Esophagus squamous epithelium (tissue), 4 donors: ENCODE results near the gene OR5B12.

Experiments
- POLR2A ChIP-seq, 4 donors: fragments of 450-650 bp; IDR thresholded peaks; one replicate each; pipeline ENCODE4 v1.6.1; 2017; ENCODE audit warnings: antibody characterized with exemption in 4 of 4, mild to moderate bottlenecking in 4 of 4, moderate library complexity in 3 of 4
- TF ChIP-seq, protein P1 (sequence below), 6 experiments: fragments of 450-650 bp in 4 of 6; fragments of 200-600 bp in 2 of 6; sonication (generic) in 2 of 6; IDR thresholded peaks; one replicate each; pipeline ENCODE4 v1.5.1; 2016 to 2019; ENCODE audit warnings: antibody characterized with exemption in 6 of 6, mild to moderate bottlenecking in 4 of 6, moderate library complexity in 4 of 6

DNA sequence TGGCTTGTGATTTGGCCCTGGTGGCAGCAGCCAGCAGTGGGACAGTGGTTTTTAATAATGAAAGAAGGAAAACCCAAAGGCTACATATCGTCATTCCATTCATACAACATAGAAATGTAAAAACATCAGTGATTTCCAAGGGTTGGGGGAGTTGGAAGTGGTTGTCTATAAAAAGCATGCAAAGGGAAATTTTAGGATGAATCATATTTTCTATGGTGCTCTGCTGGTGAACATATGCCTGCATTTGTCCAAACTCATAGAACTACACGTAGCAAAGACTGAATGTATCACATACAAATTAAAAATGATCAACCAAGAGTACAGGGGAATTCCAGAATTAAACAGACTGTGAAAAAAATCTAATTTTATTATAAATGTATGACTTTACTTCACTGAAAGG is 46.5 kb downstream of the OR5B12 start:
- TF ChIP-seq, protein P1, sequence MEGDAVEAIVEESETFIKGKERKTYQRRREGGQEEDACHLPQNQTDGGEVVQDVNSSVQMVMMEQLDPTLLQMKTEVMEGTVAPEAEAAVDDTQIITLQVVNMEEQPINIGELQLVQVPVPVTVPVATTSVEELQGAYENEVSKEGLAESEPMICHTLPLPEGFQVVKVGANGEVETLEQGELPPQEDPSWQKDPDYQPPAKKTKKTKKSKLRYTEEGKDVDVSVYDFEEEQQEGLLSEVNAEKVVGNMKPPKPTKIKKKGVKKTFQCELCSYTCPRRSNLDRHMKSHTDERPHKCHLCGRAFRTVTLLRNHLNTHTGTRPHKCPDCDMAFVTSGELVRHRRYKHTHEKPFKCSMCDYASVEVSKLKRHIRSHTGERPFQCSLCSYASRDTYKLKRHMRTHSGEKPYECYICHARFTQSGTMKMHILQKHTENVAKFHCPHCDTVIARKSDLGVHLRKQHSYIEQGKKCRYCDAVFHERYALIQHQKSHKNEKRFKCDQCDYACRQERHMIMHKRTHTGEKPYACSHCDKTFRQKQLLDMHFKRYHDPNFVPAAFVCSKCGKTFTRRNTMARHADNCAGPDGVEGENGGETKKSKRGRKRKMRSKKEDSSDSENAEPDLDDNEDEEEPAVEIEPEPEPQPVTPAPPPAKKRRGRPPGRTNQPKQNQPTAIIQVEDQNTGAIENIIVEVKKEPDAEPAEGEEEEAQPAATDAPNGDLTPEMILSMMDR (IDR thresholded peaks at IDR 0.05): no peak
- no peak for TF ChIP-seq POLR2A (IDR thresholded peaks at IDR 0.05)
